ENCODE measurements around the gene LATS2.

DNA sequence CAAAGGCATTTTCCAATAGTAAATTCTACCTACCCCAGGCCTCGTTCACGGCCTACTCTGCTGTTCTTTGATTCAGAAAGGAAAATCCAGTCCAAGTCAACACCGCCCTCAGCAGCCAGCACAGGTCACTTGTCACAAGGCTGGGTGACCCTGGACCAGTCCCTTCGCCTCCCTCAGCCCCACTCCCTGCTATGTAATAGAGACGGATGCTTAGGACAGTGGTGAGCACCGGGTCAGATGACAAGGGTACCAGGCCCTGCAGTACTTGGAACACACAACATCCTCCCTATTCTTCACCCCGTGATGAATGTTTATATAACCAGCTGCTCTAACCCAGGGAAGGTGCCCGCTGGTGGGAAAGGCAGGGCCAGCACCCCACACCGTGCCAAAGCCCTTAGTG lies 14.3 kb downstream of the LATS2 start:
- no peak for TF ChIP-seq RAD21 (IDR thresholded peaks at IDR 0.05 in 1 of 2, conservative IDR thresholded peaks at IDR 0.05 in 1 of 2; ENCODE audit: low read depth in 2 of 2, low read length in 2 of 2)
- no peak for TF ChIP-seq POLR2A (IDR thresholded peaks at IDR 0.05; ENCODE audit: control extremely low read depth in 1 of 2, low read depth in 2 of 2, low read length in 2 of 2)
- no peak for TF ChIP-seq EP300 (IDR thresholded peaks at IDR 0.05; ENCODE audit: borderline replicate concordance in 1 of 2, low read depth in 2 of 2, low read length in 2 of 2)
- no peak for TF ChIP-seq EZH2 (IDR thresholded peaks at IDR 0.05; ENCODE audit: low read depth, low read length, severe bottlenecking)
- TF ChIP-seq, protein P1, sequence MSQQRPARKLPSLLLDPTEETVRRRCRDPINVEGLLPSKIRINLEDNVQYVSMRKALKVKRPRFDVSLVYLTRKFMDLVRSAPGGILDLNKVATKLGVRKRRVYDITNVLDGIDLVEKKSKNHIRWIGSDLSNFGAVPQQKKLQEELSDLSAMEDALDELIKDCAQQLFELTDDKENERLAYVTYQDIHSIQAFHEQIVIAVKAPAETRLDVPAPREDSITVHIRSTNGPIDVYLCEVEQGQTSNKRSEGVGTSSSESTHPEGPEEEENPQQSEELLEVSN (IDR thresholded peaks at IDR 0.05): no peak
- TF ChIP-seq SUZ12 (IDR thresholded peaks at IDR 0.05; ENCODE audit: low read length): no peak
- TF ChIP-seq CTCF (IDR thresholded peaks at IDR 0.05; ENCODE audit: control extremely low read depth in 1 of 3, insufficient read depth in 1 of 3, low read depth in 1 of 3, low read length in 3 of 3): no peak
- TF ChIP-seq MAX (IDR thresholded peaks at IDR 0.05): no peak
- no peak for TF ChIP-seq YY1 (IDR thresholded peaks at IDR 0.05; ENCODE audit: low read depth, low read length)
- no peak for TF ChIP-seq POLR2AphosphoS5 (IDR thresholded peaks at IDR 0.05; ENCODE audit: low read depth, low read length)
- TF ChIP-seq GABPA (IDR thresholded peaks at IDR 0.05; ENCODE audit: borderline replicate concordance, insufficient read depth, low read length): no peak
- no peak for TF ChIP-seq SIX5 (IDR thresholded peaks at IDR 0.05; ENCODE audit: low read depth, low read length)
